ENCODE results near the gene RPS19.

Gene RPS19

GRCh38 chr19:41861116-41861768, 1.2 kb downstream of the RPS19 start:
- in situ Hi-C loops (cut with HindIII; ENCODE audit: low pct_ligation_motif_present, low sequenced_read_pairs), result no loop called here
- peaks cover 54% of the 10 kb centered on the region for H3K36me3 ChIP-seq (replicated peaks)
- no peak for DNase-seq
- no peak for TF ChIP-seq CTCF (IDR thresholded peaks at IDR 0.05; ENCODE audit: low read depth, low read length, missing control alignments)
- H3K27ac ChIP-seq, result peak overlapping the region; percentile 82
- H3K27me3 ChIP-seq (replicated peaks), result no peaks in the 10 kb centered on the region
- H3K4me3 ChIP-seq (ENCODE audit: low read depth, low read length), result peak overlapping the region; percentile 99

GRCh38 chr19:41861846-41862245, 1.8 kb downstream of the RPS19 start:
- in situ Hi-C loops (cut with HindIII; ENCODE audit: low pct_ligation_motif_present, low sequenced_read_pairs), result no loop called here
- no peak for DNase-seq
- TF ChIP-seq CTCF (IDR thresholded peaks at IDR 0.05; ENCODE audit: low read depth, low read length, missing control alignments), result no peak
- peak overlapping the region; percentile 99 for H3K4me3 ChIP-seq (ENCODE audit: low read depth, low read length)
- no peak overlapping the region for H3K27ac ChIP-seq
- peaks cover 60% of the 10 kb centered on the region for H3K36me3 ChIP-seq (replicated peaks)
- H3K27me3 ChIP-seq (replicated peaks), result no peaks in the 10 kb centered on the region

- no peaks in the 10 kb centered on the region for H3K27me3 ChIP-seq (replicated peaks)
- no peak for DNase-seq
- in situ Hi-C loops (cut with HindIII; ENCODE audit: low pct_ligation_motif_present, low sequenced_read_pairs), result no loop called here
- H3K36me3 ChIP-seq (replicated peaks), result peaks cover 67% of the 10 kb centered on the region
- no peak for TF ChIP-seq CTCF (IDR thresholded peaks at IDR 0.05; ENCODE audit: low read depth, low read length, missing control alignments)
- no peak overlapping the region for H3K27ac ChIP-seq
- H3K4me3 ChIP-seq (ENCODE audit: low read depth, low read length), result peak overlapping the region; percentile 99
Observed at GRCh38 chr19:41862445-41862986, 2.5 kb downstream of the RPS19 start.

GRCh38 chr19:41863209-41863931, 3.3 kb downstream of the RPS19 start:
- Histone ChIP-seq H3K4me3 (ENCODE audit: low read depth, low read length) (no peak overlapping the region), H3K27ac (no peak overlapping the region), H3K27me3 (replicated peaks) (no peaks in the 10 kb centered on the region), H3K36me3 (replicated peaks) (peaks cover 75% of the 10 kb centered on the region)
- no peak for TF ChIP-seq CTCF (IDR thresholded peaks at IDR 0.05; ENCODE audit: low read depth, low read length, missing control alignments)
- in situ Hi-C loops (cut with HindIII; ENCODE audit: low pct_ligation_motif_present, low sequenced_read_pairs), result no loop called here
- DNase-seq, result no peak

- Histone ChIP-seq H3K4me3 (ENCODE audit: low read depth, low read length) (no peak overlapping the region), H3K27ac (no peak overlapping the region), H3K27me3 (replicated peaks) (no peaks in the 10 kb centered on the region), H3K36me3 (replicated peaks) (peaks cover 85% of the 10 kb centered on the region)
- no peak for DNase-seq
- in situ Hi-C loops (cut with HindIII; ENCODE audit: low pct_ligation_motif_present, low sequenced_read_pairs), result no loop called here
- no peak for TF ChIP-seq CTCF (IDR thresholded peaks at IDR 0.05; ENCODE audit: low read depth, low read length, missing control alignments)
Observed at GRCh38 chr19:41864374-41864773, 4.3 kb downstream of the RPS19 start.
